Pancreas (tissue), 10 donors: ENCODE data around the gene POTEM. TPM values are rescaled to one million over a fixed set of nuclear protein-coding genes. Genes with fewer than 3 reads are reported as not detected.
"Not testable (repeated sequence)": the region's sequence is repeated elsewhere in the genome, so short reads cannot be mapped to it uniquely, and the experiment has no call there.

Experiments
- ATAC-seq, 4 donors: fragments of 200-7000 bp; cut with Tn5 transposase; one replicate each; pipeline versions ENCODE4 v1.8.0 to v1.9.1; 2020; ENCODE audit warnings: mild to moderate bottlenecking in 4 of 4, moderate library complexity in 4 of 4
- DNase-seq, 6 donors: peaks; one replicate each; pipeline ENCODE4 v3.0.0-alpha.2; 2020
- FAIRE-seq: peaks from 2 replicates; lab custom pipeline; 2012; peaks lifted over from hg19 to GRCh38; lab: Jason Lieb, UNC
- H3K27ac ChIP-seq, 4 donors: fragments of 200-600 bp; sonication (generic); 1 replicate in 3 of 4; 2 replicates in 1 of 4; pipeline versions ENCODE4 v1.5.0 to v1.8.0; 2020
- H3K27me3 ChIP-seq, 4 donors: fragments of 200-600 bp; one replicate each; pipeline ENCODE4 v1.8.0; 2021
- H3K36me3 ChIP-seq, 3 donors: fragments of 200-600 bp; sonication (generic) in 1 of 3; one replicate each; pipeline versions ENCODE4 v1.5.0 to v1.8.0; 2020 to 2021
- H3K4me1 ChIP-seq, 3 donors: fragments of 200-600 bp; one replicate each; pipeline ENCODE4 v1.8.0; 2021
- H3K4me3 ChIP-seq, 4 donors: fragments of 200-600 bp; sonication (generic) in 2 of 4; one replicate each; pipeline versions ENCODE4 v1.5.0 to v1.8.0; 2020 to 2021
- H3K9me3 ChIP-seq, 4 donors: fragments of 200-600 bp; one replicate each; pipeline ENCODE4 v1.8.0; 2021
- WGBS, 2 donors: extraction: QIAGEN DNeasy Blood & Tissue Kit; methylation state at CpG; one replicate each; pipeline ENCODE4 v1.1.7; 2013; 5-methylcytosine and 5-hydroxymethylcytosine counted together
- intact Hi-C, 3 donors: fragments of 100-400 bp; cut with DNase I; formaldehyde crosslinking; loops; one replicate each; pipeline versions ENCODE4 v1.11.1 to v1.14.2; 2022
- polyA plus RNA-seq, 2 donors: library from polyadenylated mRNA; stranded (reverse); fragments of 200-250 nt; gene quantifications; one replicate each; pipeline ENCODE4 v1.2.3, GENCODE V29; 2013
- total RNA-seq, 6 donors: library from RNA; stranded (reverse); fragmentation: NEBNext Ultra II Directional in 4 of 6; extraction: Animal tissue kit (Norgen Biotek cat#: 25700) in 4 of 6; gene quantifications; one replicate each; pipeline versions ENCODE4 v1.2.1 to v1.2.4, GENCODE V29; 2021 to 2023
- donor health status: healthy with polysubstance abuse.
- donor health status: DM: no; HTN: no; CAD: no; lungs with moderate emphysema.
- donor health status: DM: no; HTN: no; CAD: no.
- donor health status: control.
- donor health status: control.
- donor health status: Bipolar disorder and iron deficiency.
- donor health status: DM: yes; HTN: yes; CAD: no.
- donor health status: DM: no; HTN: no; CAD: no.
- donor health status: DM: no; HTN: no; CAD: no.
- donor health status: DM: yes; HTN: yes; CAD: no.

POTEM gene
- total RNA-seq (not detected), polyA plus RNA-seq (not detected)

DNA sequence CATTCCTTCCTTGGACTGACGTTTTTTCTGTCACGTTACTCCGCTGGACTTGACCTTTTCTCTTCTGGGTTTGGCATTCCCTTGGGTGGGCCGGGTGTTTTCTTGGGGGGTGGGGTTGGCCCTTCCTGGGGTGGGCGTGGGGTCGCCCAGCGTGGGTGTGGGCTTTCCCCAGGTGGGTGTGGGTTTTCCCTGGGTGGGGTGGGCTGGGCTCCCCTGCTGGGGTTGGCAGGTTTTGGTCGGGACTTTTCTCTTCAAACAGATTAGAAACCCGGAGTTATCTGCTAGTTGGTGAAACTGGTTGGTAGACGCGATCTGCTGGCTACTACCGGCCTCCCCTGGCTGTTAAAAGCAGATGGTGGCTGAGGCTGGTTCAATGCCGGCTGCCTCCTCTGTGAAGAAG lies at the start of gene POTEM:
Gene POTEM, plus strand, starts transcription at position 301 of the 400 bp plus-strand sequence. Its CDS starts 52 bp downstream, at position 353.
- FAIRE-seq, DNase-seq, H3K4me3 ChIP-seq, intact Hi-C loops, H3K36me3 ChIP-seq, H3K27ac ChIP-seq, H3K9me3 ChIP-seq, H3K4me1 ChIP-seq, H3K27me3 ChIP-seq, ATAC-seq: not testable (repeated sequence)
- no CpG with 5 or more reads among the region's 13 CpGs for WGBS, 2 donors

DNA sequence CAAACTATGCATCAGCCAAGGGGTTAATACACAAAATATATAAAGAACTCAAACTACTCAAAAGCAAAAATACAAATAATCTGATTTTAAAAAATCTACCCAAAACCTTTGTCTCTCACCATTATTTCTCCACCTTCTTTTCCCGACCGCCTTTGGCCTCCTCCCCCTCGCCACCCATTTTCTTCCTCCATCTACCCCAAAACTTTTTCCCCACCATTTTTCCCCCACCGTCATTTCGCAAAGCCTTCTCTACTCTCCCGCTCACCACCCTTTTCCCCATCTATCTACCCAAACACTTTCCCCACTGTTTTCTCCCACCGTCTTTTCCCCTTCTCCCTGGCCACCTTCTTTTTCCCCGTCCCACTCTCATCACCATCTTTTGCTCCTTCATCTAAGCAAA lies 48.9 kb upstream of the POTEM start:
- ATAC-seq, H3K27me3 ChIP-seq, H3K4me3 ChIP-seq, H3K4me1 ChIP-seq, H3K9me3 ChIP-seq, DNase-seq, H3K27ac ChIP-seq, FAIRE-seq, H3K36me3 ChIP-seq, intact Hi-C loops: not testable (repeated sequence)
- WGBS, 2 donors = 42 to 73% methylated on average over 2 to 6 of the region's 8 CpGs

DNA sequence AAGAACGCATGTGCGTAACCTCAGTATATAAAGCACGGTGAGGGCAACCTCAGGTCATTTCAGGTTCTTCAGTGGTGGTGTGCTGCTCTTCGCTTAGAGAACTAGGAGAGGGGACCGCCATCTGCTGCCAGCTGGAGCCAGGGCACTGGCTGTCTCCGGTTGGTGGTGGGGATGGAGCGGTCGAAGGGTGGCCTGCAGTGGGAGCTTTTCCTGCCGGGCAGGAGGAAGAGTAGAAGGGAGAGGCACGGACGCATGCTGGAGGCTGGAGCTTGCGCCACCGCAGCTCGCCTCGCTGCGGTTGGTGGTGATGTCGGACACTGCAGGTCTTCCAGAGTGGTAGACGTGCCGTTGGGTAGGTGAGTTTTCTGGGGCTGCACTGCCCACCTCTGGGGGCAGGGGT lies 47.2 kb upstream of the POTEM start:
- H3K4me3 ChIP-seq, H3K27me3 ChIP-seq, H3K9me3 ChIP-seq, intact Hi-C loops, H3K4me1 ChIP-seq, FAIRE-seq, H3K36me3 ChIP-seq, ATAC-seq, H3K27ac ChIP-seq, DNase-seq: not testable (repeated sequence)
- WGBS, 2 donors = 68 to 84% methylated on average over 3 of the region's 19 CpGs

DNA sequence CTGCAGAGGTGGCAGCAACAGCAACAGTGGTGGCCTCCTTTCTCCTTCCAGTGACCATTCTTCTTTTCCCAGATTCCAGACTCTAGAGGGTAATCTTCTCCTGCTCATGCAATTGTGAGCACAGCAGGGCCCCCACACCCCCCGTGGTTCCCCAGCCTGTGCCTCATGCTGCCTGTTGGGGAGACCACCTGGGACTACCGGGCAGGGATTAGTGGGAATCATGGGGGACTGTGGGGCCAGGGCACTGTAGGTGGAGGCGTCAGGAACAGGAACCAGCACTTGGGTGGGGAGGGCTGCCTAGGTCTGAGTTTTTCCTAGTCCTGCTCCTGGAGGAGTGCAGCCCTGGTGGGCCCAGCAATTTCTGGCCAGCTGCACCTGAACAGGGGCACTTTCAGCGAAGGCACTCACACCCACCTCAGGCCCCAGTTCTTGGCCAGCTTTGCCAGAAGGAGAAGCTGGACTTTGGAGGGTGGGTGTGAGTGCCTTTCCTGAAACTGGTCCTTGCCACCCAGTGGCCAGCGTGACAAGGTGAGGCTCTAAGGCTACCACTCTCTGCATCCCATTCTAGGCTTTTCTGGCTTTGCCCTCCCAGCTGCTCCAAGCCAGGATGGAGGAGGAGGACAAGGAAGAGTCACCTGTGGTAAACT lies 46.1 kb upstream of the POTEM start:
- WGBS, 2 donors = 21 to 44% methylated on average over 1 of the region's 5 CpGs
- intact Hi-C loops, FAIRE-seq, H3K9me3 ChIP-seq, H3K4me3 ChIP-seq, H3K27ac ChIP-seq, H3K4me1 ChIP-seq, ATAC-seq, H3K36me3 ChIP-seq, H3K27me3 ChIP-seq: not testable (repeated sequence)
- DNase-seq = peak in 1 of 6 donors; percentile 11

DNA sequence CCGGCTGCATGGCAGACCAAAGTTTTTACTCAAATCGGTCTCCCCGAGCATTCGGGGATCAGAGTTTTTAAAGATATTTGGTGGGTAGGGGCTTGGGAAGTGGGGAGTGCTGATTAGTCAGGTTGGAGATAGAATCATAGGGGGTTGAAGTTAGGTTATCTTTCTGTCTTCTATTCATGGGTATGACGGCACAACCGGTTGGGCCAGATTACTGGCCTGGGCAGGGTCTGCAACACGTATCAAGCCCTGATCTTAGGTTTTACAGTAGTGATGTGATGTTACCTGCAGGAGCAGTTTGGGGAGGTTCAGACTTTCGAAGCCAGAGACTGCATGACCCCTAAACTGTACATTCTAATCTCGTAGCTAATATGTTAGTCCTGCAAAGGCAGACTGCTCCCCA lies 30.4 kb upstream of the POTEM start:
- DNase-seq, H3K36me3 ChIP-seq, intact Hi-C loops, H3K4me1 ChIP-seq, H3K27me3 ChIP-seq, H3K9me3 ChIP-seq, H3K27ac ChIP-seq, ATAC-seq, H3K4me3 ChIP-seq, FAIRE-seq: not testable (repeated sequence)
- WGBS, 2 donors = 54% methylated on average over 3 of the region's 9 CpGs; no CpG with 5 or more reads in 1 of the 2 donors

DNA sequence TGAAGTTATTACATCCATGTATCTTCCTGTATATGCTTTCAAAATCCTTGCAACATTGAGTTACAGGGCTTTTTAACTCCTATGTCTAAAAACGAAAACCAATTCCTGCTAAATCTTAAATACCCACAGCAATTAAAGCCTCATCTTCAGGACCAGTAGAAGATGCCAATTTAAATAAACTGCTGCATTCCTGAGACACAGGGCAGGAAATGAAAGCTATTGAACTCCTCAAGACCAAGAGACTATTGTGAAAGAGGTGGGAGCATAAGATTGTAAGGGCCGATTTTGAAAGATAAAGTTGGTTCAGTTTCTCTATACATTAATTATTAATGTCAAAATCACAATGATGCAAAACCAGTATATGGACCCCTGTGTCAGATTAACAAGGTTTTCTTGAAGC lies 28.5 kb upstream of the POTEM start:
- H3K4me3 ChIP-seq, H3K9me3 ChIP-seq, H3K27ac ChIP-seq, FAIRE-seq, DNase-seq, H3K36me3 ChIP-seq, H3K27me3 ChIP-seq, intact Hi-C loops, H3K4me1 ChIP-seq, ATAC-seq: not testable (repeated sequence)
- no CpG with 5 or more reads among the region's 2 CpGs for whole genome bisulfite sequencing, 2 donors

DNA sequence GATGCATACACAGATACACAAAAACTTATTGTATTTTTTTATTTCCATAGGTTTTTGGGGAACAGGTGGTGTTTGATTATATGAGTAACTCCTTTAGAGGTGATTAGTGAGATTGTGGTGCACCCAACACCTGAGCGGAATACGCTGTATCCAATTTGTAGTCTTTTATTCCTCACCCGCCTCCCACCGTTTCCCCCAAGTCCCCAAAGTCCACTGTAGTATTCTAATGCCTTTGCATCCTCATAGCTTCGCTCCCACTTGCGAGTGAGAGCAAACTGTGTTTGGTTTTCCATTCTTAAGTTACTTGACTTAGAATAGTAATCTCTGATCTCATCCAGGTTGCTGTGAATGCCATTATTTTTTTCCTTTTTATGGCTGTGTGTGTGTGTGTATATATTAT lies 17.3 kb upstream of the POTEM start:
- H3K4me1 ChIP-seq, FAIRE-seq, intact Hi-C loops, H3K36me3 ChIP-seq, ATAC-seq, H3K27me3 ChIP-seq, H3K4me3 ChIP-seq, H3K27ac ChIP-seq, H3K9me3 ChIP-seq: not testable (repeated sequence)
- WGBS, 2 donors = 43% methylated on average over 2 of the region's 6 CpGs; no CpG with 5 or more reads in 1 of the 2 donors
- peak in 1 of 6 donors; percentile 17 for DNase-seq

DNA sequence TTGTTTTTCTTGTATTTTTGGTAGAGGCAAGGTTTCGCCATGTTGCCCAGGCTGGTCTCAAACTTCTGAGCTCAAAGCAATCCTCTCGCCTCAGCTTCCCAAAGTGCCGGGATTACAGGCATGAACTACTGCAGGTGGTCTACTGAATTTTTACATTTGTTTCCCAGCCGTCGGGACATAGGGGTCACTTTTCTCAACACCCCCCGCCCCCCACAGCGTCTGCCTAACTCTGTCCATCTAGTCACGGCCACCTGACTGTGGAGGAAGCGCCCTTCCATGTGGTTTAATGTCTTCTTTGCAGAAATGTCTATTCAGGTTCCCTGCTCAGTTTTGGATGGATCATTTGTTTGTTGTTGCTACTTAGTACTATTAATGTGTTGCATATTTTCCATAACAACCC lies 14.1 kb upstream of the POTEM start:
- H3K4me3 ChIP-seq, H3K27ac ChIP-seq, H3K9me3 ChIP-seq, H3K4me1 ChIP-seq, FAIRE-seq, intact Hi-C loops, H3K36me3 ChIP-seq, H3K27me3 ChIP-seq: not testable (repeated sequence)
- ATAC-seq = peak in 1 of 4 donors; percentile 31
- peak in 3 of 6 donors; percentile 5 to 73 (median 55) for DNase-seq
- 50 to 68% methylated on average over 9 of the region's 9 CpGs for WGBS, 2 donors

DNA sequence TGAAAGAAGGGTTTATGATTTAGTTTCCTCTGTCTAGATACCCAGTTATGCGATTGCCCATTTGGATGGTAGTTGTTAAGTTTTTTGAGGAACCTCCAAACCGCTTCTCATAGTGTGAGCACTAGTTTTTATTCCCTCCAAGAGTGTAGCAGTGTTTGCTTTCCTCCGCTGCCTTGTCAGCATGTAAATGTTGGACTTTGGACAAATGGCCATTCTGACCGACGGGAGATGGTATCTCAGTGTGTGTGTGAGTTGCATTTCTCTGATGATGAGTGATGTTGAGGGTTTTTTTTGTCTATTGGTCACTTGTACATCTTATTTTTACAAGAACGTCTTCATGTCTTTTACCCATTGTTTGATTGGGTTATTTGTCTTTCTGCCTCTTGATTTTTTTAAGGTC lies 11.4 kb upstream of the POTEM start:
- H3K36me3 ChIP-seq, intact Hi-C loops, H3K27ac ChIP-seq, H3K9me3 ChIP-seq, H3K4me1 ChIP-seq, DNase-seq, FAIRE-seq, ATAC-seq, H3K27me3 ChIP-seq, H3K4me3 ChIP-seq: not testable (repeated sequence)
- 25 to 44% methylated on average over 4 of the region's 6 CpGs for WGBS, 2 donors

DNA sequence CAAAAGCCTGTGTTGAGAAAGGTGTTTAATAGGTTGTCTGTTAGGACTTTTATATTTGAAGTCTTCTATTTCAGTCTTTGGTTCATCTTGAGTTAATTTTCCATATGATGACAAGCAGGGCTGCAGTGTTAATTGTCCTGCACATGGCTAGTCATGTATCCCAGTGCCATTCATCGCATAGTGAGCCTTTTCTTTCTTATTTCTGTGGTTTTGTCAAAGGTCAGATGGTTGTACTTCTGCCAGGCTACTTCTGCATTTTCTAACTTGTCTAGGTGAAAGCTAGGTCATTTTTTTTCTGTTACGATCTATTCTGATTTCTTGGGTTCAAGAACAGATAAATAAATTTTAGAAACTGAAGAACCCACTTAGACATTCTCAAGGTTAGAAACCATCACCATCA lies 5.7 kb upstream of the POTEM start:
- FAIRE-seq, H3K27me3 ChIP-seq, ATAC-seq, H3K9me3 ChIP-seq, H3K27ac ChIP-seq, intact Hi-C loops, DNase-seq, H3K4me3 ChIP-seq, H3K4me1 ChIP-seq, H3K36me3 ChIP-seq: not testable (repeated sequence)
- 25 to 38% methylated on average over 1 of the region's 2 CpGs for WGBS, 2 donors

DNA sequence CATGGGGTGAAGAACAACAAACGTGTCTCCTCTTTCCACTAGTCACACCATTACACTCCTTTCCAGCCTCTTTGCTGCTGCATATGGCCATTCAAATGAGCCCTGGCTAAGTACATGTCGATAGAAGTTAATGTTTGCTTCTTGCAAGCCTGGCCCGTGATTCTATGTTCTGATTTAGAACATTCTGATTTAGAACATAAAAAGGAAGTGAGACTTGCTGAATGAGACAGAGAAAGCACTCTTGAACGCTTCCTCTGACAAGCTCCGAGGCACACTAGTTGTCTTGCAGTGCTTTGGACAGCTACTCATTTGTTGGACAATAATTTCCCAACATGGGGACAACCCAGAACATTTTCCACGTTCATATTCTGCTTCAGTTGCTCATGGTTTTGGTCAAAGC lies 5.1 kb upstream of the POTEM start:
- intact Hi-C loops, H3K27me3 ChIP-seq: not testable (repeated sequence)

DNA sequence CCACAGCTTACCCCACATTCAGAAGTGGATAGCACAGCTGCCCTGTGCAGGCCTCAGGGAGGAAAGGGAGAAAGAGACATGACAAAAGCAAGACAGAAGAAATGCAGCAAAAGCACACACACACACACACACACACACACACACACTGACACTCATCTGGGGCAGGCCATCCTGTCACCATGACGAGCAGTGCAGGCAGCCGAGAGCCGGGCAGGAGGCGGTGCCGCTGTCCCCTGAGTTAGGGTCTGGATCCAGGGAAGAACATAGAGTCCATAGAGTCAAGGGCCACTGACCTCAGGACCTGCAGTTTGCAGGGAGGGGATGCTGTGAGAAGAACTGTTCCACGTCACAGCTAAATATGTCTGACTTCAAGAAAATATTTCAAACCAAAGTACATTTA lies 4.0 kb upstream of the POTEM start:
- WGBS, 2 donors = 80 to 100% methylated on average over 1 to 5 of the region's 6 CpGs
- FAIRE-seq, H3K9me3 ChIP-seq, H3K27ac ChIP-seq, H3K4me1 ChIP-seq, H3K4me3 ChIP-seq, H3K27me3 ChIP-seq, intact Hi-C loops, H3K36me3 ChIP-seq: not testable (repeated sequence)
- peak in 2 of 6 donors; percentile 2 to 11 for DNase-seq
- ATAC-seq = peak in 1 of 4 donors; percentile 16

More for the DNA sequence above, 5.1 kb upstream of the POTEM start:
- H3K4me3 ChIP-seq, H3K9me3 ChIP-seq, DNase-seq, H3K4me1 ChIP-seq, H3K36me3 ChIP-seq, H3K27ac ChIP-seq, ATAC-seq, FAIRE-seq: not testable (repeated sequence)
- no CpG with 5 or more reads among the region's 6 CpGs for WGBS, 2 donors
